Measurements from ENCODE around the gene CACNA2D2.

DNA sequence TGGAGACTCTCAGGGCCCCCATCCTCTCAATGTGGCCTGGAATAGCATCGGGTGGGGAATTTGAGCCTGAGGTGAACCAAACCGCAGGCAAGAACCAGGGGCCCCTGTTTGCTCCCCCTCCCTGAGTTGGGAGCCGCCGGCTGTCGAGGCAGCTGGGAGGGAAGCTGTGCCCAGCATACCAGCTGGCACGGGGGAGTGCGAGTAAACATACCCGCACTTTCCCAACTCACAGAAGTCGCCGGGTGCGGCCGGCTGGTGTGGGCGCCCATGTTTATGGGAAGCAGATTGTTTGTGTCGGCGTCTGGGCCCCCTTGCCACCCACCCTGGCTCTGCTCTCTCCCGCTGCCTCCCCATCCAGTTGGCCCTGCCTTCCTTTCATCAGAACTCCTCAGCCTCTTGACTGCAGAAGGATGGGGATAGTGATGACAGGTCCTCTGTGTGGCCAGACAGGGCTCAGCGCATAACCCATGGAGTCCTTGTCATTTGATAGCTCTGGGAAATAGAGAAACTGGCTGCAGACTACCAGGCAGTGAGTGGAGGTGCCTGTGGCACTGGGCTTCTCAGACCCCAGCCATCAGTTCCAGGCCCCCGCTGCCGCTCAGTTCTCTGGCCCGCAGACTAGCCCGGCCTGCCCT is 60.4 kb downstream of the CACNA2D2 start:
- TF ChIP-seq, protein P1, sequence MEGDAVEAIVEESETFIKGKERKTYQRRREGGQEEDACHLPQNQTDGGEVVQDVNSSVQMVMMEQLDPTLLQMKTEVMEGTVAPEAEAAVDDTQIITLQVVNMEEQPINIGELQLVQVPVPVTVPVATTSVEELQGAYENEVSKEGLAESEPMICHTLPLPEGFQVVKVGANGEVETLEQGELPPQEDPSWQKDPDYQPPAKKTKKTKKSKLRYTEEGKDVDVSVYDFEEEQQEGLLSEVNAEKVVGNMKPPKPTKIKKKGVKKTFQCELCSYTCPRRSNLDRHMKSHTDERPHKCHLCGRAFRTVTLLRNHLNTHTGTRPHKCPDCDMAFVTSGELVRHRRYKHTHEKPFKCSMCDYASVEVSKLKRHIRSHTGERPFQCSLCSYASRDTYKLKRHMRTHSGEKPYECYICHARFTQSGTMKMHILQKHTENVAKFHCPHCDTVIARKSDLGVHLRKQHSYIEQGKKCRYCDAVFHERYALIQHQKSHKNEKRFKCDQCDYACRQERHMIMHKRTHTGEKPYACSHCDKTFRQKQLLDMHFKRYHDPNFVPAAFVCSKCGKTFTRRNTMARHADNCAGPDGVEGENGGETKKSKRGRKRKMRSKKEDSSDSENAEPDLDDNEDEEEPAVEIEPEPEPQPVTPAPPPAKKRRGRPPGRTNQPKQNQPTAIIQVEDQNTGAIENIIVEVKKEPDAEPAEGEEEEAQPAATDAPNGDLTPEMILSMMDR (IDR thresholded peaks at IDR 0.05), result no peak
- TF ChIP-seq POLR2A (IDR thresholded peaks at IDR 0.05), result no peak

Measured in lower leg skin (tissue), 3 donors.